Gastroesophageal sphincter (tissue), 4 donors: ENCODE data around the gene KCNH1. TPM values are rescaled to one million over a fixed set of nuclear protein-coding genes. Genes with fewer than 3 reads are reported as not detected.

ENCODE experiments used
- ATAC-seq: fragments of 150-250 bp; one replicate; pipeline ENCODE4 v1.9.1; 2016; ENCODE audit warnings: mild to moderate bottlenecking, moderate library complexity
- H3K27ac ChIP-seq, 4 donors: fragments of 200-600 bp; sonication (generic) in 3 of 4; 1 replicate in 3 of 4; 2 replicates in 1 of 4; pipeline ENCODE4 v1.5.1; 2016 to 2019
- H3K27me3 ChIP-seq: fragments of 200-600 bp; sonication (generic); one replicate; pipeline ENCODE4 v1.5.1; 2019
- H3K36me3 ChIP-seq, 2 donors: fragments of 200-600 bp; sonication (generic); one replicate each; pipeline ENCODE4 v1.5.1; 2019; ENCODE audit warnings: control low read depth in 1 of 2
- H3K4me1 ChIP-seq, 3 donors: fragments of 200-600 bp; sonication (generic); 1 replicate in 2 of 3; 2 replicates in 1 of 3; pipeline ENCODE4 v1.5.1; 2016 to 2019; ENCODE audit warnings: control low read depth in 2 of 3
- H3K4me3 ChIP-seq, 2 donors: fragments of 200-600 bp; sonication (generic); one replicate each; pipeline ENCODE4 v1.5.1; 2019; ENCODE audit warnings: mild to moderate bottlenecking in 1 of 2, moderate library complexity in 1 of 2
- H3K9me3 ChIP-seq, 3 donors: fragments of 200-600 bp; sonication (generic); one replicate each; pipeline ENCODE4 v1.5.1; 2017 to 2019; ENCODE audit warnings: control low read depth in 2 of 3
- CTCF ChIP-seq, 4 experiments: fragments of 200-600 bp in 2 of 4; fragments of 450-650 bp in 2 of 4; sonication (generic) in 1 of 4; IDR thresholded peaks; one replicate each; pipeline ENCODE4 v1.5.1; 2017 to 2019; ENCODE audit warnings: antibody characterized with exemption in 4 of 4, mild to moderate bottlenecking in 2 of 4, moderate library complexity in 2 of 4
- EP300 ChIP-seq: sonication (generic); formaldehyde crosslinking; IDR thresholded peaks from one replicate; pipeline ENCODE4 v1.6.1; 2017; ENCODE audit warnings: antibody characterized with exemption, mild to moderate bottlenecking
- POLR2A ChIP-seq, 2 donors: fragments of 450-650 bp; IDR thresholded peaks; one replicate each; pipeline ENCODE4 v1.6.1; 2017; ENCODE audit warnings: antibody characterized with exemption in 2 of 2, mild to moderate bottlenecking in 2 of 2, moderate library complexity in 1 of 2
- POLR2AphosphoS5 ChIP-seq: sonication (generic); formaldehyde crosslinking; IDR thresholded peaks from one replicate; pipeline ENCODE4 v1.6.1; 2017; ENCODE audit warnings: antibody characterized with exemption
- WGBS, 2 donors: methylation state at CpG; one replicate each; pipeline ENCODE4 v1.1.5; 2018; ENCODE audit warnings: low coverage in 1 of 2; 5-methylcytosine and 5-hydroxymethylcytosine counted together
- total RNA-seq, 4 donors: library from RNA; depleted of rRNA; stranded (reverse); fragments of >200 nt; gene quantifications; one replicate each; pipeline ENCODE4 v1.1.0, GENCODE V29; 2016

KCNH1 gene
- total RNA-seq, 4 donors from 2014 or later, result 0.15 to 2.3 (median 1.2) TPM

DNA sequence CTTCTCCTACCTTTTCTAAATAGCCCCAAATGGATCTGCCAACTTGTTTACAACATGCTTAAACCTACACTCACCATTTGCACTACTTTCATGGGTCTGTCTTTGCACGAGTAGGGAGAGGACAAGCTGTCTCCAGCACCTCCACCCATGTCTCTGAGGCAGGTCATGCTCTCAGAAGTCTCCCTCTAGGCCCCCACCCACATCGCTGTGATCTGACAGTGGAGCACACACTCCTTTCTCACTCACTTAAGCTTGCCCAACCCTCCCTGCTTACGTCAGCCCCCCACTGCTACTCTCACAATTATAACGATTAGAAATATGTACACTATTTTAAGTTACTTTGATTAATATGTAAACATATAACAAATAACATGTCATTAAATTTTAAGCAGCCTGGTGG, 141.1 kb downstream of the KCNH1 start:
- no peak overlapping the region for H3K4me3 ChIP-seq
- no peaks in the 10 kb centered on the region for H3K36me3 ChIP-seq
- no peaks in the 10 kb centered on the region for H3K27me3 ChIP-seq
- peaks cover 0 to 17% (median 0%) of the 10 kb centered on the region in 3 donors for H3K9me3 ChIP-seq
- 52 to 63% methylated on average over 4 of the region's 4 CpGs for WGBS, 2 donors
- H3K4me1 ChIP-seq, result no peaks in the 10 kb centered on the region
- no peak for TF ChIP-seq POLR2A (IDR thresholded peaks at IDR 0.05)
- no peak for TF ChIP-seq EP300
- no peak for TF ChIP-seq POLR2AphosphoS5
- no peak for TF ChIP-seq CTCF (IDR thresholded peaks at IDR 0.05)
- no peak overlapping the region for H3K27ac ChIP-seq
- no peak for ATAC-seq

DNA sequence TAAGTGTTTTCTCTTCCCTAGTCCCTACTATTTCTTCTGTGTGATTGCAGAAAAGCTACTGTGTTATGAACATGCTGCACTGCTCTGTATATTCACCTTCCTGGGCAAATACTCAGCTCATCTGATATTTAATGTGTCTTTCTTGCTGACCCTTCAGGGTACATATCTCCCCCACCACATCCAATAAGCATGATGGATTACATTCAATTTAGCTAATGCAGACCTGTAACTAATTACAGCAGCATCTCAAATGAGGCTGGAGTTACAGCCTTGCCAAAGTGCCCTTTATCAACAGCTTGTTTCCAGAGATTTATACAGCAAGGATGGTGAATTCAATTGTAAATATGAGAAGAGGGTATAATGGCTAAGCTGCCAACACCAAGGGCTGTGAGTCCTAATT, 144.0 kb downstream of the KCNH1 start:
- Histone ChIP-seq H3K9me3 (peaks cover 0 to 9% (median 0%) of the 10 kb centered on the region in 3 donors), H3K36me3 (no peaks in the 10 kb centered on the region), H3K4me3 (no peak overlapping the region), H3K4me1 (no peaks in the 10 kb centered on the region), H3K27ac (no peak overlapping the region), H3K27me3 (no peaks in the 10 kb centered on the region)
- TF ChIP-seq EP300 (no peak), POLR2A (IDR thresholded peaks at IDR 0.05) (no peak), POLR2AphosphoS5 (no peak)
- ATAC-seq, result no peak

DNA sequence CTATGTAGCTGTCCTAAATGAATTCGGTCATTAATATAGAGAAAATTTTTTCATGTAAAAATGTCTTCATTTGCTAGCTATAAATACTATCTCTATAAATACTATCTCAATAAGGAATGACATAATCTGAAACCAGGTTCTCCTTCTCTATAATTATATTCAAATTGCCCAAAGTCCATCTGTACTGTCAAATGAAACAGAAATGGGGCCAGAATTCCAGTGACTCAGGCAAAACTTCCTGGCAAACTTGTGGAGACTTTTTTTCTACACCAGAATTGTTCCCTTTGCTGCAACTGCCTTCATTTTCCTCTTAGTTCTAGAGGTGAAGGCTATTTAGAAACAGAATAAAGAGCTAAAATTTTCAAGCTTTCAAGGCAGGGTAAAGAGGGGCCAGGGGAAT, 152.5 kb downstream of the KCNH1 start:
- Histone ChIP-seq H3K4me3 (no peak overlapping the region), H3K4me1 (no peaks in the 10 kb centered on the region), H3K27ac (no peak overlapping the region), H3K9me3 (peaks cover 0 to 13% (median 0%) of the 10 kb centered on the region in 3 donors), H3K36me3 (no peaks in the 10 kb centered on the region), H3K27me3 (no peaks in the 10 kb centered on the region)
- TF ChIP-seq CTCF (IDR thresholded peaks at IDR 0.05) (no peak), EP300 (no peak), POLR2AphosphoS5 (no peak), POLR2A (IDR thresholded peaks at IDR 0.05) (no peak)
- ATAC-seq, result no peak
- 86 to 88% methylated on average over 1 of the region's 1 CpG for WGBS, 2 donors

DNA sequence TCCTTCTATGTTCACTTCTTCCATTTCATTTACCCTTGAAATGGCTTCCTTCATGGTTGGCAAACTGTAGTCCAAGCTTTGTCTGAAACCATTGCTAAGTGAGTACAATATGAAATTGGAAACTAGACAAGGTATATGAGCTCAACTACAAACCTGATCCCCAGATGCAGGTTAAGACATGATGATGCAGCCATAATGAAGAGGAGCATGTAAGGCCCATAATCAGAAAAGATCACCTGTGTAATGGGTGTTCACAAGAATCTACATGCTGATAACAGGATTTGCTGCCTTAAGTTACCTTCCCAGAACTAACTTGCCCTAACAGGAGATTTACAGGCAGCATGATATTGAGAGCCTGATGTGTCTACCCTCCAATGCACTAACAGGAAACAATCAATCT, 153.9 kb downstream of the KCNH1 start:
- Histone ChIP-seq H3K36me3 (no peaks in the 10 kb centered on the region), H3K9me3 (peaks cover 0 to 13% (median 0%) of the 10 kb centered on the region in 3 donors), H3K27ac (no peak overlapping the region), H3K4me1 (no peaks in the 10 kb centered on the region), H3K4me3 (no peak overlapping the region), H3K27me3 (no peaks in the 10 kb centered on the region)
- TF ChIP-seq POLR2AphosphoS5, result no peak
- TF ChIP-seq POLR2A (IDR thresholded peaks at IDR 0.05), result no peak
- TF ChIP-seq EP300, result no peak
- TF ChIP-seq CTCF (IDR thresholded peaks at IDR 0.05), result no peak
- no peak for ATAC-seq

DNA sequence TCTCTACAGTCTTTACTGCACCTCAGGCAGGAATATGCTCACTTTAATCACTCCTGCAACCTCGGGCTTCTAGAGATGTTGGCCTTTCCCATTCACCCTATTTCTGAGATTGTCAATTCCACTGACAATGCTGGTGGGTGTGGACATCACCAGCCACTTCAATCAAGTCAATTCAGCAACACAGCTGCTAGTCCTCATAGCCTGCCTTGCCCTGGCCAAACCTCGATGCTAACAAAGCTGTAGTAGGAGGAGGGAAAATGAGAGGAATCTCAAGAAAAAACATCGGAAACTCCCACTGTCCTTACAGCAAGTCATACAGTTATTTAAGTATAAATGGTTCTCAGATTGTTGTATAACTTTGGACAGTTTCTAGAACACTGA, 155.0 kb downstream of the KCNH1 start:
- H3K4me1 ChIP-seq, result no peaks in the 10 kb centered on the region
- no peaks in the 10 kb centered on the region for H3K36me3 ChIP-seq
- no peaks in the 10 kb centered on the region for H3K27me3 ChIP-seq
- WGBS, 2 donors, result 67 to 100% methylated on average over 1 to 3 of the region's 3 CpGs
- no peak overlapping the region for H3K27ac ChIP-seq
- TF ChIP-seq CTCF (IDR thresholded peaks at IDR 0.05), result no peak
- TF ChIP-seq EP300, result no peak
- TF ChIP-seq POLR2AphosphoS5, result no peak
- TF ChIP-seq POLR2A (IDR thresholded peaks at IDR 0.05), result no peak
- H3K9me3 ChIP-seq, result peaks cover 0 to 13% (median 0%) of the 10 kb centered on the region in 3 donors
- no peak overlapping the region for H3K4me3 ChIP-seq
- no peak for ATAC-seq
